Middle frontal gyrus (tissue), 1 donor: ENCODE measurements around the gene CADM2.

Source experiments
- DNase-seq: peaks from one replicate; pipeline ENCODE4 v3.0.0-alpha.2; 2015; ENCODE audit warnings: low spot score; ENCODE audit errors: extremely low spot score

CADM2 gene

DNA sequence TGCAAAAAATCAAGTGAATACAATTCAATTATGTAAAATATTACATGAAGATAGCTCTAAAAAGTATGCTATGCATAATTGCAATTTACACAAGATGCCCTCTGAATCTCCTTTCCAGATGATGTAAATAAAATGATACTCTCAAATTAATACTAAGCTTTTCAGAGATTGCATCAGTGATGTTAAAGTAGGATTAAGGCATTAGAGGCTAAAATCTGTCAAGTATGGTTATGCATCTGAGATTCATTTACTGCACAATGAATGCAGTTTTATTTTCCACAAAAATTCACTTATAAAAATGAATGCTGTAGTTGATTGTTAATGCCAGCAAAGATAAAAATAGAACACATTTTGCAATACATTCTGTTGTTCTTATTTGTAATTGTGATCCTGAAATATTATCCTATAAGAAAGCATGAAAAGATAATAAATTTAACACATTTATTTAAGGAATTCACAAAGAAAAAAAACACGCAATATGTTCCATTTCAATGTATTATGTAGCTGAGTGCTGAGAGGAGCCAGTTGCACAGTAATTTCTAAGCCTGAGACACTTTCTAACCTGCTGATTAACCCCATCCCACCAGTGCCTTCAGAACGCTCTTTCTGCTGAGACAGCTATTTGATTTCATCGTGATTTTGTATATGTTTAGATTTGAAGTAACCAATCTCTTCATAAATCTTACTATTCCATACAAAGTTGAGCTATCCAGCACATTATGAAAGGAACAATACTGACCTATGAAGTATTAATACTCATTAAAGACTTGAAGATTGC lies 224.4 kb downstream of the CADM2 start:
- no peak for DNase-seq

DNA sequence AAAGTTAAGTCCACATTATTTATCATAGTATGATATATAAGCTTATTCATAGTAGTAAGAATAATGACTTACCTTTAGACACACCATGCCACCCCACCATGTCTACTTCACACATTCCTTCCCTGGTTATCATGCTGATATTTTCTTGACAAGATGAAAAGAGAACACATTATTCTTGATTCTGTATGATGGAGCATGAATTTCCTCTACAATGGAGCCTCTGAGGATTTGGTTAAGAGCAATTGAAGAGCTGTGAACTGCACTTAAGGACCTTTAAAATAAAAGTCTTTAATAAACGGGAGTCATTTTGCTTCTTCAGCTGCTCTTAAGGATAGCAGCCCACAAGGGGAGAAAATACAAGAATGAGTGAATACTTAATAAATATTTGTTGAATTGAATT lies 226.7 kb downstream of the CADM2 start:
- DNase-seq: no peak

DNA sequence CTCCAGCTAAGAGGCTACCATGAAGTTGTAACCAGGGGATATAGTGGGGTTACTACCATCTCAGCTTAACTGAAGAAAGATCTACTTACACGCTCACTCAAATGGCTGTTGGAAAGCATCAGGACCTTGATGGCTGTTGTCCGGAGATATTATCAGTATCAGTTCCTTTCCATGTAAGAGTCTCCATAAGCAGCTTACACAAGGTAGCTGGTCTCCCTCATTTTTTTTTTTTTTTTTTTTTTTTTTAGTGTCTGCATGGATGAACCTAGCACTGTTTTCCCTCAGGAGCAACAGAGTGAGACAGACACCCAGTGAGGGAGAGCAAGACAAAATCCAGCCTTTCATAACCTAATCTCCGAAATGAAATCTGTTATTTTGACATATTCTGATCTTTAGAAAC lies 230.9 kb downstream of the CADM2 start:
- no peak for DNase-seq

DNA sequence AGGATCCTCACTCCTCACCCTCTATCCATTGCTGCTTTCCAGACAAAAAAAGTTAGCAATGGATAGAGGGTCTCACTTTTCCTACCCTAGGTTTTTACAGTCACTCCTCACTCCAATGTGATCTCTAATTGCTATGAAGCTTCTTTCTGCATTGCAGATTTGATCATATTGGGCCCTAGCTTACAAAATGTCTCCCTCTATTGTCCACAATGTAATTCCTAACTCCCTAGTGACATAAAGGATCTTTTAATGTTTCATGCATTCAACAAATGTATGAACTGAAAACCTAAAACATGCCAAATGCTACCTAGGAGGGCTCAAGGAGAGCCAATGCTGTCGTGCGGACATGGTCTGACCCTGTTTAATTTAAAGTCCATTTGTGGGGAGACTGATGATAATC lies 234.8 kb downstream of the CADM2 start:
- no peak for DNase-seq

DNA sequence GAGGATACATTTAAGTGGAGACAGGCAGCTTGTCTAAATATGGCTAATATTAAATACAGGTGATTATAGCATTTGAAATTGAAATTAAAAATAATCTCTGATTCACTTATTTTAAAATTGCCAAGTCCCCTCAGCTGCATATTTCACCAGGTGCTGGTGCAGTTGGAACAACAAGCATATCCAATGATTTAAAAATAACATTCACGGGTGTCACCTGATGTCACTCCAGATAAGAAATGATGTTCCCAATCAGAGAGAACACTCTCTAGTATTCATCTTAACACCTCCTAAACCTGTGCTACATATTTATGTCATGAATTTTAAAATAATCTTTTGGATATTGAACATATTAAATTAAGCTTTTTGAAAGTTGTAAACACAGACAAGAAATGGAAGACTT lies 249.9 kb downstream of the CADM2 start:
- no peak for DNase-seq

DNA sequence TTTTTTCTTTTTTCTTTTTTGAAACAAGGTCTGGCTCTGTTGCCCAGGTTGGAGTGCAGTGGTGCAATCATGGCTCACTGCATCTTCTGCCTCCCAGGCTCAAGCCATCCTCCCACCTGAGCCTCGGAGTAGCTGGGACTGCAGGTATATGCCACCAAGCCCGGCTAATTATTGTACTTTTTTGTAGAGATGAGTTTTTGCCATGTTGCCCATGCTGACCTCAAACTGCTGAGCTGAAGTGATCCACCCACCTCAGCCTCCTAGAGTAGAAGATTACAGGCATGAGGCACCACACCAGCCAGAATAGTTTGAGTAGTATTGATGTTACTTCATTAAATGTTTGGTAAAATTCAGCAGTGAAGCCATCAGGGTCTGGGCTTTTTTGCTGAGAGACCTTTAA lies 251.8 kb downstream of the CADM2 start:
- DNase-seq: no peak

DNA sequence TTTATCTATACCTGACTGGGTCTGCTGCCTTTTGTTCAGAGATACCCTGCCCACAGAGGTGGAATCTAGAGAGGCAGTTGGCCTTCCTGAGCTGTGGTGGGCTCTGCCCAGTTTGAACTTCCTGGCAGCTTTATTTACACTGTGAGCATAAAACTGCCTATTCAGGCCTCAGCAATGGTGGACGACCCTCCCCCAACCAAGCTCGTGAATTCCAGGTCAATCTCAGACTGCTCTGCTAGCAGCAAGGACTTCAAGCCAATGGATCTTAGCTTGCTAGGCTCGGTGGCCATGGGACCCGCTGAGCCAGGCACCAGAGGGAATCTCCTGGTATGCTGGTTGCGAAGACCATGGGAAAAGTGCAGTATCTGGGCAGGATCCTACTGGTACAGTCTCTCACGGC lies 270.2 kb downstream of the CADM2 start:
- DNase-seq: no peak

DNA sequence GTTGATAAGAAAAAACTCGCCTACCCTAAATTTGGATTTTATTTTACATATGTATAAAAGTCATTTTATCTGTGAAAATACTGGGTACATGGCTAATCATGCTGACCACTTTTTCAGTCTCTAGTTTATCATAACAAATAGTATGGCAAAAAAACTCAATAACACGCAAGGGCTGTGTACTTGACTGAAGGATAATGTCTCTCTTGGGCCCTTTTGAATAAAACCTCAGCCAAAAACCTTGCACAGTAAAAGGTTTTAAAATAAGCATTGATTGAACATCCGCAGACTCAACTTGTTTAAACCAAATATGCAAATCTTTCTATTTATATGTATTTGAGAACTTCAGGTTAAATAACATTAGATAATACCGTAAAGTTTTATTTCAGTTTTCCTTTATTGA lies 285.3 kb downstream of the CADM2 start:
- DNase-seq: no peak

DNA sequence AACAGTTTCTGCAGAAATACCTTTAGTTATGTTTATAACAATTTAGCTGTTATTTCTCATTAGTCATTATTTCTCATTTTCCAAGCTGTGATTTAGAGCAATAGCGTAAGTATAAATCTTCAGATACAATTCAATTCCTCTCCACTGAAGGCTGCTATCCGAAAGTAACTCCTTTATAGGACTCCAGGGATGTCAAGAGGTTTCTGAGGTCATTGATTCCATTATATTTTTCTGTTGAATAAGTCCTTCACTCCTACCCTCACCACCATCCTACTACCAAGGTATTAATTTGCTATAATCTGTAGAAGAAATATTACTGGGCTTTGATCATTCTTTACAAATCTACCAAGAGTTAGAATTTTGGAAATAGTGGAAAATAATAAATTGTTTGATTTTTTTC lies 285.7 kb downstream of the CADM2 start:
- DNase-seq: no peak

DNA sequence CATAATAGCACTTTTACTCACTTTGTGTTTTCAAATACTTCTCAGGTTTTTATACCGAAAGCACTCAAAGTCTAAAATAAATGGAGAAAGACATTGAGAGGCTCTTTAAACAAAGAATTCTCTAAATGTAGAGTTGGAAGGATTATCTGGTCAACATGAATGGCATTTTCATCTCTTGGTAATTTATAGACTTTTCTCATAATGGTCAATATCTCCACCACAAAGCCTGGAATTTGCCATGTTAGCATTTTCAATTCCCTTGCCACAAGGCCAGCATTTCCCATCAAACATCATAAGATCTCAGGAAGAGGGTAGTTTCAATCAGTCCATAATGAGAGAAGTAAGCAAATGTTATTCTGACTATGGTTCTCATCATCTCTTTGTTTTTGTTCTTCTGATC lies 293.0 kb downstream of the CADM2 start:
- DNase-seq: no peak

DNA sequence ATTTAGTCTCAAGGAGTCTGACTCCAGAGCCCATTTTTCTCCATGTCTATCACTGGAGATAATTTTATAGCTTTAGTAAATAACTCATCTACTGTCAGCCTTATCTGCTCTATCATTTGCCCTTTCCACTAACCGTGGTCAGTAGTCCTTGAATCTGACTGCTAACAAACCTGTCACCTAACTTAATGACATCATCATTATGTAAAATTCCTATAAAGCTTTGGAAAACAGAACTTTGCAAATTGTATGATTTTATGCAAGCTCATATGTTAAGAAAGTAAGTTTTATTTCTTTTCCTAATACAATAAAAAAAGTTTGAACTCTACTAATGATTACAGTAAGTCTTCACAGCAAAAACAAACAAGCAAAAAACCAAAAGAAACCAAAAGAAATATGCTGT lies 293.9 kb downstream of the CADM2 start:
- no peak for DNase-seq

DNA sequence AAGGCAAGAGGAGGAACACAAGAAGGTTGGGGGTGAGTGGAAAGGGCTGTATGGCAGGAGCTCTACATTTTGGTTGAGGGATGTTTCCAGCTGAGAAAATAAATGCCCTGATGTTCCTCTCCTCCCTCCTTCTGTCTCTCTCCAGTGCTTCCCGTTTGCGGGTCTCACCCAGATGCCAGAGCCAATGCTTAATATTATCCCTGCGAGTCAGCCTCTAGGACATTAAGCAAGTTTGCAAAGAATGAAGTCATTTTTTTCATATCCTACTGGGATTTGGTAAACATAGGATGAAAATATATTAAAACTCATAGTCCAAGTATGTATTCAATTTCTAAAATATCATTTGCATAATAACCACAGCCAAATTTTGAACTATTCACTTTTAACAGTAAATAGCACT lies 295.9 kb downstream of the CADM2 start:
- no peak for DNase-seq

DNA sequence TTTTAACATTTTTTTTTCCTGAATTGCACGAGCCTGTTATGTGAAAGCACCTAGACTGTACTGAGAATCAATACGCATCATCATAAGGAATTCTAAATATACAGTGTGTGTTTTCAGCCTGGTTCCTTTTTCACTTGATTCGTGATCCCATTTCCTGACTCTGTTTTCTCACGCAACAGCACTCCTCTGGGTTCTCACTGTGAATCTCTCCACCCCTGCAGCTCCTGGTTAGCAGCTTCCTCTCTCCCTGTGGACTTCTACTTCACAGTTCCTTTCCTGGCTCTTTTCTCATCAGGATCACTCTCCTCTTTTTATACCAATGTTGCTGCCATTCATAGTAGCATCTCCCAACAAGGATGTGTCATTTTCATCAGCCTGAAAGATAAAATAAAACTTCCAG lies 297.2 kb downstream of the CADM2 start:
- no peak for DNase-seq

DNA sequence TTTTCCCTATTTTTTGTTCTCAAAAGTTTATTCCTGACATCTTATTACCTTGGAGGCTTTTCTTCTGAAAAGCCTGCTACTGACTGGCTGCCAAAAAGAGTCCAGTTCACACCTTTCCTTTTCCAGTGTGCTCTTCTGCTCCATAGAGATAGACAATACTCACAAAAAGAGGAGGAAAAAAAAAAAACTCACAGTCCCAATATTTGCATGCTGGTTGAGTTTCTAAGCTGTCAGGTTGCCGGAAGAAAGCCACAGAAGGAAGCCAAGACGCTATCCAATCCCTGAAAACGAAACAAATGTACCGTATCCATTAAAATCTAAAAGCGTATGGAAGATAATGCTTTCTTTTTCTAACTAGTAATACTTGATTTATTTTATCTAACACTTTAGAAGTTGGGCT lies 299.5 kb downstream of the CADM2 start:
- no peak for DNase-seq

DNA sequence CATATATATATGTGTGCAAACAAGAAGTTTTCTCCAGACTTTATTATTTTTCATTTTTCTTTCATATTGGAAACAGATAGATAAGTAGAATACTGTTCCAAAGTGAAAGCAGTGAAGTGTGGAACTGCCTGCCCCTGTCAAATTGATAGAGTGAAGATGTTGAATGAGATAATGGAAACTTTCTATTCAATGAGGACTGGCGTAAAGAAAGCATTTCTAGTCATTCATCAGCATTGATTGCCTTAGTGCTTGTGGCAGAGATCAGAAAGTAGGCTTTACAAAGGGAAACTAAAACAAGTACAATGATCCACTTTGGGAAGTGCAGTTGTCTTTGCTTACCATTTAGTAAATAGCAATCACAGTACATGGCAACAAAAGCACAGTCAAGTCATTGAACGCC lies 300.0 kb downstream of the CADM2 start:
- DNase-seq: no peak

DNA sequence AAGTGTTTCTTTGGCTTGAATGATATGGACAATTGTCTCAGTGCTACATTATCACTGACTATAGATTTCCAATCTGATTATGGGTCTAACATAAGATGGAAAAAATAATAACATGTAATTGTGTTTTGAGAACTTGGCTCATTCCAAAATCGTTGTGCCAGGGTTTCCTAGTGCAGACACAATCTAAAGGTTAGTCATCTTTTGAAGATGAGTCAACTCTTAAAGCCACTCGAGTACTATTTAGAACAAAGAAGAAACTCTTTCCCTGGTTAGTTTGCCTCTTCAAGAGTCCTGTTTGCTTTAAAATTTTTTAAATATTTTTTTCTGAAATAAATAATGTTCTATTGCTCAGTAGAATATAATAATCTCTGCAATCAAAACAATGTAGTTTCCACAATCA lies 301.0 kb downstream of the CADM2 start:
- no peak for DNase-seq

DNA sequence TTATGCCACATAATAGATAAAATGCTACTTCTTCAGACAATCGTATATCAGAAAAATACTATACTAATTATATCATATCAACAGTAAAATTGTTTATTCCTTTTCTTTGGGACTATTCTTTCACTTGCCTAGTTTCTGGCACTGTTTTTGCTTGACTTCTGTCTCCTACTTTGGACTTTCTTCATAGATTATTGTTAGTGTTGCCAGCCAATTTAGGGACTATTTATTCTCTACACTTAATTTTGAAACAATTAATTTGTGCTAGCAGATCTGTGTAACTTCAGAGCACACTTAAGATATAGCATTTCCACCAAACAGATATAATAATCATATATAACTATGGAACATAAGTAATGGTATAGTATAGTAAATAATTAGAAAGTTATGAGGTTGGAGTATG lies 305.6 kb downstream of the CADM2 start:
- no peak for DNase-seq

DNA sequence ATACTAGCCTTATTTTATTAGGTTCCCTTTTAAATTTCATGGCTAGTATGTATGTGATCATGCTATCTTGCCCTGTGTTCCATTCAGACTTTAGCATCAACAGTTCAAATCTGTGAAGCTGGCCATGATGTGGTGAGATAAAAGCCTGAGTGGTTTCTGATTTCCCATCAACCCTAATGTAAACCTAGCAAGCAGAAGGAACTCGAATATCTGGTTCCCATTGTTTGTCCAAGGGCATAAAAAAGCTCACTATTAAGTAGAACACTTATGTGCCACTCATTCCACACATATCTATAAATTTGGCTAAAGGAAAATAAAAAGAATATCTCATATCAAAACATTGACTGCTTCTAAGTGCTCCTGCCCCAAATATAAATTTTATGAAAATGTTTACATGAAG lies 311.7 kb downstream of the CADM2 start:
- no peak for DNase-seq

DNA sequence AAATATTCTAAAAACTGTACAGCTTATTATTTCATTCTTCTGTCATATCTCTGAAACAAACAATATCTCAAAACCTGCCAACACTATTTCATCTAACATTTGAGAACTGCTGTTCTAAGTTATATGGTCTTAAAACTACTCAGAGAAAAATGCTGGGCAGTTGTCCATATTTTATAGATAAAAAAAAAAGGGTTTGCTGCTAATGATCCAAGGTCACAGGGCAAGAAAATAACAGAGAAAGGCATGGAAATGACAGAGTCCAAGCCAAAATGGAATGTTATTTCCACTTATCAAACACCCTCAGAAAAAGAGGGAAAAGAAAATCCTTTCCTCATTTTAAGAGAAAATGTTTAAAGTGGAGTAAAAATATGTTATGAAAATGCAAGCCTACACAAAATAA lies 313.1 kb downstream of the CADM2 start:
- no peak for DNase-seq

DNA sequence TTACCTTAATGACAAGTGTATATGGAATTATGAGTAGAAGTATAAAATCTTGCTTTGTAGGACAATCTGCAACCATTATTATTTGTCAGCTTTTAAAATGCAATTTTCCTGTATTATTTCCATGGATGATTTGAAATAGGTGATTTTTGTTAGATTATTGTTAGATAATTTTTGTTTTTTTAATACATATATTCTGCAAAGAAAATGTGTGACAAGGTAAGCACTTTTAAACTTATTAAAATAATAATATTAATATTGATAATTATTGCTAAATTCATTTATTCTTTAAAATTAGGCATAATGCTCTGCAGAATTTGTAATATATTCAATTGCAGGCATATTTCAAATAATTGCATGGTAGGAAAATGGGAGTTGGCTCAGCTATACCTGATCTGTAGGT lies 329.5 kb downstream of the CADM2 start:
- no peak for DNase-seq

DNA sequence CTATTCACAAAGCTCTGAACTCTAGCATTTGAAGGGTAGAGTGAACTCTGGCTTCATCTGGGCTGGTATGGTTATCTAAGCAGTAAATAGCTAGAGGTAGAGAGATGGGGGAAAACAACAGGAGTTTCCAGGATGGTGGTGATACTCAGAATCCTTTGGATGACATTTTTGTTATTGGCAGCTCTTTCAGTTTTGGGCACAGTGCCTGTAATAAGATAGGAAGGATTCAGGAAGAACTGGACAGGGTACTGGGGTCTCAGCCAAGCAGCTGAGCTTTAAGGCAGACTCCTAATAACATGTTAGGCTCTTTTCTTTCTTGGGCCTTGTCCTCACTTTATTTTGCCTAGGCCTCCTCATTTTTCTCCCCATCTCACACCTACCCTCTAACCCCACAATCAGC lies 338.5 kb downstream of the CADM2 start:
- no peak for DNase-seq

DNA sequence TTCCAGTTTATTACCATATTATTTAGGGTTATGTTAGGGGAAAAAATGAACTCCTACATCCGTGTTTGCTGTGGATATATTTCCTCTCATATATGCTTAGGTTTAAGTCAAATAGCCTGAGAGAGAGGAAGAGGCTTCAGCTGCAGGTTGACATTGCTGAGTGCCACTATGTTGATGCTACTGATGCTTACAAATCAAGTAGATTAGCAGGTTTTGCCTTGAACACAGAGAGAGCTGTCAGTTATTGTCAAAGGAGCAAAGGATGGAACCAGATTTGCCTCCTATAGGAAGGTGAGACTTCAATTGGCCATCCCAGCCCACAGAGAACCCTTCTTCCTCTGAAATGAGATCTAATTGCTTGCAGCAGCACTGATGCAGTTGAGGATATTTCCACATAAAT lies 339.2 kb downstream of the CADM2 start:
- DNase-seq: no peak

DNA sequence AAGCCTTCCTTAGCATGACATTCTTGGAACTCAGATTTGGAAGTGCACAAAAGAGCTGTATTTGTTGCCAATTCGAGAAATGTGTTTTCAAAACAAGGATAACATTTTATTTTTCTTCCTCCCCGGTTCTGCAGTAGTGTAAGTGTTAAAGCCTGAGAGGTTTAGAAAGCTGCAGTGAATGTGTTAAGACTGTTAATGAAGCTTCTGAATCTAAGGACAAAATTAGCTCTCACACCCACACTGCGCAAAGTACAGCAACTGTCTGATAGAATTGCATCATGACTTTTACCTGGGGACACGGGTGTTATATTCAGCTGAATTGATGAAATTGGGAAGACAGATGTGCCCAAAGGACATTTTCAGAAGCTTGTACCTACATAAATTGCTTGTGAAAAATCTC lies 344.4 kb downstream of the CADM2 start:
- peak; percentile 67 for DNase-seq
